ENCODE data around the gene RGPD8.

DNA sequence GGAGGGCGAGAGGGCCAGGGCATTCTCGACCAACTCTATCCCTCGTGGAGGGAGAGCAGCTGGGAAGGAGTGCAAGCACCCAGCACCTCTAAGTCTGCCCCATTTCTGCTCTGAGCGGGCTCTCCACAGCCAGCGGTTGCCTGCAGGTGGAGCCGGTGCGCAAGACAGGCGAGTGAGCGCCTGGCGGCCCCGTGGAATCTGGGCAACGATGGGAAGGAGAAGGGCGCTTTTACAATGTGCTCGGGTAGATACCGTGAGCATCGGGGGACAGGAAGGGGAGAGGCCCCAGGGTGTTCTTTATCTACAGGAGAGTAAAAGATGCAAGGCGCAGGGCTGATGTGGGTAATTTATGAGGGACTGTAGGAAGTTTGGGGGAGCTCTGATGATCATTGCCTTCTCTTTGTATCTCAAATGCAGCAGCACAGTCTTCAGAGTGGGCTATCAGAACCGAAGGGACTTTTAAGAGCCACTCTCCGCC is 47.6 kb upstream of the RGPD8 start:
- no peak for TF ChIP-seq ZFX (IDR thresholded peaks at IDR 0.05; ENCODE audit: borderline replicate concordance)
- TF ChIP-seq CTCF (IDR thresholded peaks at IDR 0.05): peak; percentile 92
